Measurements from ENCODE around the gene COPB1.
"Not testable (repeated sequence)": the region's sequence is repeated elsewhere in the genome, so short reads cannot be mapped to it uniquely, and the experiment has no call there.

Gene COPB1, protein sequence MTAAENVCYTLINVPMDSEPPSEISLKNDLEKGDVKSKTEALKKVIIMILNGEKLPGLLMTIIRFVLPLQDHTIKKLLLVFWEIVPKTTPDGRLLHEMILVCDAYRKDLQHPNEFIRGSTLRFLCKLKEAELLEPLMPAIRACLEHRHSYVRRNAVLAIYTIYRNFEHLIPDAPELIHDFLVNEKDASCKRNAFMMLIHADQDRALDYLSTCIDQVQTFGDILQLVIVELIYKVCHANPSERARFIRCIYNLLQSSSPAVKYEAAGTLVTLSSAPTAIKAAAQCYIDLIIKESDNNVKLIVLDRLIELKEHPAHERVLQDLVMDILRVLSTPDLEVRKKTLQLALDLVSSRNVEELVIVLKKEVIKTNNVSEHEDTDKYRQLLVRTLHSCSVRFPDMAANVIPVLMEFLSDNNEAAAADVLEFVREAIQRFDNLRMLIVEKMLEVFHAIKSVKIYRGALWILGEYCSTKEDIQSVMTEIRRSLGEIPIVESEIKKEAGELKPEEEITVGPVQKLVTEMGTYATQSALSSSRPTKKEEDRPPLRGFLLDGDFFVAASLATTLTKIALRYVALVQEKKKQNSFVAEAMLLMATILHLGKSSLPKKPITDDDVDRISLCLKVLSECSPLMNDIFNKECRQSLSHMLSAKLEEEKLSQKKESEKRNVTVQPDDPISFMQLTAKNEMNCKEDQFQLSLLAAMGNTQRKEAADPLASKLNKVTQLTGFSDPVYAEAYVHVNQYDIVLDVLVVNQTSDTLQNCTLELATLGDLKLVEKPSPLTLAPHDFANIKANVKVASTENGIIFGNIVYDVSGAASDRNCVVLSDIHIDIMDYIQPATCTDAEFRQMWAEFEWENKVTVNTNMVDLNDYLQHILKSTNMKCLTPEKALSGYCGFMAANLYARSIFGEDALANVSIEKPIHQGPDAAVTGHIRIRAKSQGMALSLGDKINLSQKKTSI

DNA sequence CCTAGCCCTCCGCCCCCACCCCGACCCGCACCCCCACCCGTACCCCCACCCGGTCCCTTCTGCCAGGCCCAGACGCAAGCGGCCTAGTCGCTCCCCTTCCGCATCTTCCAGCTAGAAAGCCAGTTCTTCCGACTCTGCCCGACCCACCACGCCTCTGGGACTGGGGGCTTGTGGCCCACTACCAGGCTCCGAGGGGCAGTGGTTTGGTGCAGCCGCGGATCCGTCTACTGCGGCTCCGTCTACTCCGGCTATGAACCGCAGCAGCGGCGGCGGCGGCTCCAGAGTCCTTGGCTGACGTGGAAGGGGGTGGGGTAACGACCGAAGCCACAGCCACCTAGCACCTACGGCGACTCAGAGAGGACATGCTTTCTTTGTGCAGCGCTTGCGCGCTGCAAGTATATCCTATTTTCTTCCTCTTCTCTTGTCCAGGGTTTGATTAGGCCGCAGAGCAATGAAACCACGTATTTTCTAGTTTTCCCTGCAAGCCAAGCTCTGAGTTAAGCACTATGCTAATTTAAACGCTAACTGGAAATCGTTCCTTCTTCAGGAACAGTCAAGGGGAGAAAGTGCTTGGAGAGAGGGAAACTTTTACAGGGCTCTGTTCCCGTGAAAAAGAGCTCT lies at the start of gene COPB1:
Gene COPB1, minus strand, starts transcription at position 252 of the 621 bp plus-strand sequence. CDS start 883 bp downstream, outside the sequence.
- peak; percentile 68 for DNase-seq

DNA sequence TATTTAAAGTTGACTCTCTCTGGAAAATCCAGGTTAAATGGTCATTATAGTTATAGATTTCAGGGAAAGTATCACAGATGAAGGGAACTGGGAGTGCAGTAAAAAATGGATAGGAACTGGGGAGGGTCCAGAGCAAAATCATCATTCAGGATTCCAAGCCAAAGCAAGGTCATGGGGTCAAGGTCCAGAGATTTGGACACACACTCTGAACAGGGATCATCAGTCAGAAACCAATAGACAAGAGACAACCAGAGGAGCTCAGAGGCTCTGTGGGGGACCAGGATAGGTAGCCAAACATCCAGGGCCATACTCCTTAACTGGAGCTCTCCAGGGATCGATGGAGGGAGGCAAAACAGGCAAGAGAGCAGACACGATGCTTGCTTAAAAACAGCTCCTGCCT lies 47.8 kb upstream of the COPB1 start:
- no peak for DNase-seq

DNA sequence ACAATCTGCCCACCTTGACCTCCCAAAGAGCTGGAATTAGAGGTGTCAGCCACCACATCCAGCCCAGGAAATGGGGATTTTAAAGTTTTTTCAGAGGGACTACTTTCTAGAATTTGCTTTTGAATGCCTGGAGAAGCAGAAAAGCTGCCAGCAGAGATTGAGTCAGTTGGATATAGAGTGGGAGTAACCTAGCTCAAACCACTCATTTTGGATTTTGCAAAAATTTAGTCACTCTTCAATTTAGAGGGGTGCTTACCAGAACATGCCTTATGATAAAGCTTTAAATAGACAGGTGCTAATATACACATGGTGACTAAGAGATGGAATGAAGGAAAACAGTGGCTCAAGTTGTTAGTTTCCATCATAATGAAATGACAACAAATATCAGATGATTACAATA lies 47.1 kb upstream of the COPB1 start:
- DNase-seq, result no peak

DNA sequence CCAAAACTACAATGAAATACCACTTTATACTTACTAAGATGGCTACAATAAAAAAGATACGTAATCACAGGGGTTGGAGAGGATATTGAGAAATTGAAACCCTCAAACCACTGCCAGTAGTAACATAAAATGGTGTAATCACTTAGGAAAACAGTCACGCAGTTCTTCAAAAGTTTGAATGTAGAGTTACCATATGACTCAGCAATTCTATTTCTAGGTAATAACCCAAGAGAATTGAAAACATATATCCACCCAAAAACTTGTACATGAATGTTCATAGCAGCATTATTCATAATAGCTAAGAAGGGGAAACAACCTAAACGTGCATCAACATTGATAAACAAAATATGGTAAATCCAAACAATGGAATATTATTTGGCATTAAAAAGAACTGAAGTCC lies 45.0 kb upstream of the COPB1 start:
- no peak for DNase-seq

DNA sequence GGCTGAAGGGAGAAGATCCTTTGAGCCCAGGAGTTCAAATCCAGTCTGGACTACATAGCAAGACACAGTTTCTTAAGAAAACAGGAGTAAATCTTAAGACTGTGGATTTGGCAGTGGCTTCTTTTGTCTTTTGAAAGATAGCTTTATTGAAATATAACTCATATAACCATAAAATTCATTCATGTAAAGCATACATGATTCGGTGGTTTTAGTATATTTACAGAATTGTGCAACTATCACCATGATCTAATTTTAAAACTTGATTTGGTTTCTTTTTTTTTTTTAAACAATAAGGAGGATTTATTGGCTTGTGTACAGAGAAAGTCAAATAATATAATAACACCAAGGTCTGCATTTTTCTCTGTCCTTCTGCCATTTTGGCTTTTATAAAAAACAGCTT lies 43.6 kb upstream of the COPB1 start:
- DNase-seq, result no peak

DNA sequence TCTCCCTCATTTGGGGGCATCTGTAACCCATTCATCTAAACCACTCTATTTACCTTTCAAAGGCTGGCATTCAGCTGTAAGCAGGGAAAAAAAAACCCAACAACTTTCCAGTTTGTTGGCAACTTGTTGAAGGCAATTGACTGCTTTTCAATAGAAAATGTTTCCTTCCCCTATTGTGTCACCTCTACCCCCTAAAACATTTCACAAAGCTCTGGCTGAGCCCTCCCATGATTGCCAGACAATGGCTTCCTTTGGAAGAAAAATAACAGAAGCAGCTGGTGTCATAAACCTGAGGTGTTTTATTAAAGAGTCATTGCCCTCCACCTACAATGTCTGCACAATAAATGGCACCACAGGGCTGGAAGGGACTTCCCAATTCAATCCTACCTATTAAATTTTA lies 42.7 kb upstream of the COPB1 start:
- DNase-seq, result no peak

DNA sequence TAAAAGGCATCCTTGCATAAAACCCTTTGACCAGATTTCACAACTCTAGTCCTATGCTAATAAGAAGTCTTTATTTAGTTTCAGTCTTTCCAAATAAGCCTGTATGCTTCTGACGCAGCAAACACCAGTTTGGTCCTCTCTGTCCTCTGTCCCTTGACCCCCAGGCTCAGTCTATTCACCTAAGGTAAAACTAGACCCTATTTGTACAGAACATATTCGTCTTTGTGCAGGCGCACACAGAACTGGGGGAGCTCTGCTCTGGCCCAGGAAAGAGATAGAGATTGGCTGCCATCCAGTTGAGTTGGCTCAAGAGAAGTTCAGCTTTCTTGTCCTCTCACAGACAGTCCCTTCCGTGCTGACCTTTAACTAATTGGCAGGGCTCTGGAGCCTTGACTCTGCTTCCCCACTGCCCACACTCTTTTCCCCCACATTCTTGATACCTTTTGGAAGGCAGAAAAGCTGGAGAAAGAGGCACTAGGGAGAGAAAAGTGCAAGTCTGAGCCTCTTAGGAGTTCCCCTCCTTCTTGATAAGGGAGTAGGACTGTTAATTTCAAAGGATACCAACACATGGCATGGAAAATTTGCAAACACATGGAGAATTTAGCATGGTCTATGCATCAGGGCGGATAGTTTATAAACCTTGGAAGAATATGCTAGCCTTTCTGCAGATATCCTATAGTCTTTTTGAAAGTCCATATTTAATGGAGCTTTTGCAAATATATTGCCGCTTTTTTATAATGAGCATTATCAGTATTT lies 41.8 kb upstream of the COPB1 start:
- no peak for DNase-seq

DNA sequence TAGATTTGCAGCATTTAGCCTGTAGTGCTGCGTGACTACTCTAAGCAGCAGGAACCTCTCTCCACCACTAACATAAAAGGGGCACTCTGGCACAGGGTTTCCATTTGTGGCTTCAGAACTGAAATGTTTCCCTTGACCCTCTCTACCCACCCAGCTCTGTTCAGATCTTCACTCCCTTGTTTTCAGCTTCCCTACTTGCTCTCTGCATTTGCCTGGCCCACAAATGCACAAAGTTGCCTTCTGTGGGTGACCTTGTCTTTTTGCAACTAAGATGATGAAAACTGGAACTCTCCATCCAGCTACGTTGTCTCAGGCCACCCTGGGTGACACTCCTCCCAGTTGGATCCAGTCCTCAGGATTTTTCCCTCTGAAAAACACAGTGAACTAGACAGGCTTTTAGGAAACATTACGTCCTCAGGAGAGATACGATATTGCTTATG lies 40.4 kb upstream of the COPB1 start:
- no peak for DNase-seq

DNA sequence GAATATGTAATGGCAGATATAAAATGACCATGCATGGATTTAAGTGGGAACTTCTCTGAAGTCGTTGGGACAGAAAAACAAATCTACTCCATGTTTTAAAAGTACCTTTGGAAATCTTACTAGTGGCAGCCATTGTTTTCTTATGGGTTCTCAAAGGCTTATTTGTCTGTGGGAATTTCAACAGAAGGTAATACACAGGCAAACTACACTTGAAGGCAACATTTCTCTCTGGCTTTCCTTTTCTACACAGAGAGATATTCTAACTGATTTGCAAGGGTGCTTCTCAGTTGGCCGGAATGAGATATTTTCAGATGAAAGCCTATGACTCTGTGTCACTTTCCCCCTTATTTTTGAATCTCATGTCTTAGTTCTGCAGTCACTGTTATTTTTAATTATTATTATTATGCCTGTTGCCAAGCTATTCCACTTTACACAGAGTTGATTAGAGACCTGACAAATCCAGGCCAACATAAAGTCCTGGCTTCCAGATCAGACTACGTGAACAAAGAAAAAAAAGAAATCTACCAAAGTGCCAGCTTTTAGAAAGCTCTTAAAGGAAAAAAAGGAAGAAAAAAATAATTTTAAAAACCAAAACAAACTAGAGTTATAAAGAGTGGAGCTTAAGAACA lies 39.4 kb upstream of the COPB1 start:
- DNase-seq, result no peak

DNA sequence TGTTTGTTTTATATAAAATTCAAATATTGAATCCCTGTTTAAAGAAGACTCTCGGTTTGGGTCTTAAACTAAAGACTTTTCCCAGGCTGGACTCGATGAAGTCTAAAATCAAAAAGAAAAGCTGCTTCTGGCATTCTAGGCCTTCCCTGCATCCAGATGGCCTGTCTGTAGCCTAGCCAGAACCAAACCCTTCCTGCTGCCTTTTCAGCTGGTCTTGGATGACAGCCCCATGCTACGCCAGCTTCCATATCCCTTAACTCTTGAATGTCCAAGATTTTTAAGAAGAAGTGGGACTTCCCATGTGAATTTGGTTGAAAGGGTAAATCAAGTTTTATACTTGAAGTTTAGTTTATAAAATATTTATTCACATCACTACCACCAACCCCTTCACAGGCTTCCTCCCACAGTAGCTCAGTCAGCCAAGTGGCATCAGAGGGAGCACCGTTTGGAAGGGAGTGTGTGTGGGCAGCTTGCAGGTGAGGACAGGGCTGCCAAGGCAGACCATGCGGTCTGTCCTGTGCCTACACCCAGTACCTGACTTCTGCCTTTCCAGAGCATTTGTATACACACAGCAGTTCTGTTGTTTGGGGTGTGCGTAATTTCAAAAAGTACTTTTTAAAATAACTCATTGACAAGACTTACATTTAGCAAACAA lies 38.8 kb upstream of the COPB1 start:
- DNase-seq, result peak; percentile 24

DNA sequence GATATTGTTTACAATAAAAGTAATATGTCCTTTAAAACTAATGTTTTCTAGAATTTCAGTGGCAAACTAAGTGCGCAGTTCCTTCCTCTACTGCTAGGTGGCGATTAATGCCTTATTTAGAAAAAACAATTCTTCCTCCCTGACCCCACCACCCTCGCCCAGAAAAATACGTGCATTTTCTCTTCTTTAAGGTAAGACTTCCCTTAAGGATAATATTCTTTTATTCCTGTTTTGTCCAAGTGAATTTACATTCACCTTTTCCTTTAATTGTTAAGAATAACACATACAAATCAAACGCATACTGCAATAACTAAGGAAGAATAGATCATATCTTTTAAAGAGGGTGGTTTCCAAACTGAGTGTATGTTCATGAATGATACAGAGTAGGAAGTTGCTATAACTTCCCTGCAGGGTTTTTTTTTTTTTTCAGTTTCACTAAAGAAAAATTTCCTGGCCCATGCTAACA lies 37.6 kb upstream of the COPB1 start:
- peak; percentile 11 for DNase-seq

DNA sequence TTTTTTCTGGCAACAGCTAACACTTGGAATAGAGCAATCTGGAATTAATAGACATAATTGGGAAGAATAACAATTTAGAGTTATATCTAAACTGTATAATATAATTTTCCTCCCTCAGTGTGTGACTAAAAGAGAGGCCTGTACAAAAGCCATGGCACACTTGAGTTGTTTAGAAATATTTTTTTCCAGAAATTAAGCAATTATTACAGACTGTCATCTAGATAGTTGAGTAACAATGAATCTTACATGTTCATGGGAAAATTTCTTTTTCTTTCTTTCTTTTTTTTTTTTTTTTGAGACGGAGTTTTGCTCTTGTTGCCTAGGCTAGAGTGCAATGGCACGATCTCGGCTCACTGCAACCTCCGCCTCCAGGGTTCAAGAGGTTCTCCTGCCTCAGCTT lies 35.6 kb upstream of the COPB1 start:
- not testable (repeated sequence) for DNase-seq

DNA sequence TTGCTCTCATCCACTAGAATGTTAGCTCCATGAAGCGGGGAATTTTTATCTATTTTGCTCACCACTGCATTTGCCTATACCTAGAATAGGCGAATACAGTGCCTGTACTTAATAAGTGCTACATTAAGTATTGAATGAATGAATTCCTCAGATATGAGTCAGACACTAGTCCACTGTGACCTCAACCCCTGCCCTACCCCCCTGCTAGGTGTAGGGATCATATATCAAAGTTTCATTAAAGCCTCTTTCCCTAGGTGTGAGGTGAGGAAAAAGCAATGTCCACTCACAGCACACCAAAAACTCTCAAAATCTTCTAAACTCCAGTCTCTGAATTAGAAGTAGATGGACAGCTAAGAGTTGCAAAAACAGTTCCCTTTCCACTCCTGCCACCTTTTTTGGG lies 30.3 kb upstream of the COPB1 start:
- no peak for DNase-seq

DNA sequence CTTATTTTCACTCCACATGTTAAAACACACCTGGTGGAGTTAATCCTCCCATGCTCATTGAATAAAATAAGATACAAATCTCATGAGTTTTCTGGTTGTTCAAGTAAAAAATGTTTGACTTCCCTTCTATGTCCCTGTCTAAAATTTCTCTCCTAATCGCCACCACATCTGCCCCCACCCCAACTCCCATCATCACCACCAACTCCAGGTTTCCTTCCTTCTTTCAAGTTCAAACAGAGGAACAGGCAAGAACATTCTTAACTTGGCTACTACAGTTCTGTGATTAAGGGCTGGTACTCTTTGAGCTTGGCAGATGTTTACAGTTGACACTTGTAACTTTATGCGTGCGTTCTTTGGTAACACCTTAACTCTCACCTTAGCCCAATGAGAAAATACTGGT lies 29.7 kb upstream of the COPB1 start:
- DNase-seq, result no peak

DNA sequence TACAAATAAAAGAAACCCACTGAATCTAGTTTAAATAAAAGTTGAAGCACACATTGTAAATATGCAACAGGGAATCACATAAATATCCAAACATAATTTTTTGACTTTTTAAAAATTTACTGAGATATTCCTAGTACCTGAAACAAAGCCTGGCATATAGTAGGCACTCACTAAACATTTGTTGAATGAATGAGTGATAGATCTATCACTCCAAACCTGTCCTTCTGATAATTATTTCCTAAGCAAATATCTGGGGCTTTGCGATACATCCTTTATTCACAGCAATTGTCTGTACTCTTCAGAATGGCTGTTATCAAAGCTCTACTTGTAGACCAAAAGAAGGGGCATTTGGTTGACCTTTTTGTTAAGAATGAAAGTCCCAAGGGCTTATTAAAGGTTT lies 23.2 kb upstream of the COPB1 start:
- DNase-seq, result no peak

DNA sequence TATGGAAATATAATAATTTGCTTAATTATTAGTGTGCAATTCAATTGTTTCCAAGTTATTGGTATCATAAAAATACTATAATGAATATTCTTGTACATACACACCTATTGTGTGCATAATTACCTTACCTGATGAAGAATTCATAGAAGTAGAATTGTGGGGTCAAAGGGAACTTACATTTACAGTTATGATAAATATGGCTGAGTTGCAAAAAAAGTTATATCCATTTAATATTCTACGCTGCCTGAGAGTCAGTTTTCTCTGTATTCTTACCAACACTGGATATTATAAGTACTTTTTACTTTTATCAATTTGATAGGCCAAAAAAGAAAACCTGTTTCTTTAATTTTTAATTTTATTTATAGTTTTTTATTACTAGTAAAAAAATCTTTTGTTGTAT lies 22.6 kb upstream of the COPB1 start:
- no peak for DNase-seq

DNA sequence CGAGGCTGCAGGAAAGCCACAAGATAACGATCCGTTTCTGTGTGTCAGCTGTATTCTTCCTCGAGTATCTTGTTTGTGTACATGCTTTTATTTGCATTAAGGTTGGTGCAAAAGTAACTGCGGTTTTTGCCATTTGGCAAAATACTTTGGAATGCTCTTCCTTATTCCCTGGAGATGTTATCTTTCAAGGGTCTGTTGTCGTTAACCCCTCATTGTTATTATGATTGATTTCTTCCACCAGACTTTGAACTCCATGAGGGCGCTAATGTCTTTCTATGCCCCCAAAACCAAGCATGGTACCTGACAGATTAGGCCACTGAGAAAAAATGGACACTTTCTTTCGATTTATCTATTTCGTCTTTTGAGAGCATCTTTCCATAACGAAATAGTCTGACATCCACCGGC lies 21.1 kb upstream of the COPB1 start:
- no peak for DNase-seq

DNA sequence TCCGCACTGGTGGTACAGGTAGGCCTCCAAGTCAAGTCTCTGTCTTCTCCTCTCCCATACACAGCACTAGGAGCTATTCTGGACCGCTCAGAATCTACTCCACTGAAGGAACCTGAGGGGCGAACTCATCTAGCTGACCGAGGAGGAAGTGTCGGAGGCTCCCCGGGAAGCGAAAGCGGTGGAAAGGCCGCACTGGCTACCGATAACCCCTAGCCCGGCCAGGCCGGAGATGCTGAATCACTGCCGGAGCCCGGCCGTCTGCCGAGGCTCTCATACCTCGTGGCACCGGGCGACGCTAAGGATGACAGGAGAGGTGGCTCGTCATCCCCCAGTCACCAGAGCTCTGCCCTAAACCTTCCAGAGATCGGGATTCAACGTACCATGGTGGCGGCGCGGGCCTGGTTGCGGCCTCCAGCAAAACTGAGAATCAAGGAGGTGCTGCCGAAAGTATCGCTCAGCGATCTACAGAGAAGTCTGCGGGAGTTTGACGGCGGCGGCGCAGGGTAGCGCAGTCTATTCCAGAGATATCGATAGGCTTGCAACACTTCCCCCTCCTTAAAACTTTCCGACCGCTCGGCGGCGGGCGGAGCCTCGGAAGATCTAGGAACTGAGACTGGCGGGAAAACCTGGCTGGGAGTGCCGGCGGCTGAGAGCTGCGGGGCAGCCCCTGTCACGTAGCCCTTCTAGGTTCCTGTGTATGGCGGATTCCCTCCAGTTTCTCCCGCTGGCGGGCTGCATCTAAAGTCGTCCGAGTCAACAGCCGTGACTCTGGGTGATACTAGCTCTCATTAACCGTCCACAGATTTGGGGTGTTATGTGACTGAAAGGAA lies 20.5 kb upstream of the COPB1 start, which contains the start of gene PSMA1:
Gene PSMA1, minus strand, starts transcription at position 470 of the 830 bp plus-strand sequence. Its CDS starts 87 bp downstream, at position 383.
- peak; percentile 82 for DNase-seq

DNA sequence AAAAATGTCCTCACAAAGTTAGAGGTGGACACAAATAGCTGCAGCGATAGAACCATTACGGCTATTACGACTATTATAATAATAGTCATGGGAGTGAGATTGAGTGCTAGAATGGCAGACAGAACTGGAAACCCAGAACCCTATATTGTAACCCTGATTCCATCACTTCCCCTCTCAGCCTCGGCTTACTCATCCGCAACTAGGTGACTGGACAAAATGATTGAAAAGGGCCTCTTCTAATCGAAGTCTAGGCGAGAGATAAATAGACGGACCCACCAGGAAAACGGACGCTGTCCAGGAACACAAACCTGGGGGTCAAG lies 19.9 kb upstream of the COPB1 start:
- DNase-seq, result no peak

DNA sequence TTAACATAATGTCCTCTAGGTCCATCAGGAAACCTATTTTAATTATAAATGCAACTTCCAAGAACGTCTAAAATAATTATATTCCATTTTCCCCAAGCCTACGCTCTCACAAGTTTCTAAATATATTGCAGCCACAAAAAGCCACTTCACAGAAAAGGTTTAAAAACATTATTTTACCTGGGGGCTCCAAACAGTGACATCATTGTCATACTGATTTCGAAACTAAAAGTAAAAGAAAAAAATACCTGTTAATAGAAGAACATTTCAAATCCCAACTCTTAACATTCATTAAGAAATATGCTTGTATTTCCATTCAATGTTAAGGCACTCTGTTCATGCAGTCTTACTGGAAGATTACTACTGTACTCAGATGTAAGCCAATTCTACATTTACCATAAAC lies 19.2 kb upstream of the COPB1 start:
- DNase-seq, result no peak

DNA sequence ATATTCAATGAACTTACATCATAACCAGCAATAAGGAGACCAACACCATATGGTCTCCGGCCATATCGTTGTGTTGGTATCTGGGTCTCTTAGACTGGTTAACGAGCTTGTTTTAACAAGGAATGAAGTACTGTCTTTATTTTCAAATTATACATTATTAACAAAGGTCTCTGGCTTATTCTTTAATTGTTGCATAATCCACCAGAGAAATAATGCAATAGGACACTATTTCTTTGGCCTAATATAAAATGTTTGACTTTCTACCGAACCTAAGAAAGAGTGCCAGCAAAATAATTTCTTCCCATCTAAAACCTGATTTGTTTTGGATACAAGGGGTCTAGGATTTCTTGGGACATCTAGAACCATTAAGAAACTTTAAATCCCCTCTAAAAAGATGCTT lies 14.2 kb upstream of the COPB1 start:
- no peak for DNase-seq
